Measurements from ENCODE around the gene TNRC6C.
A peak's percentile ranks its signal among the peaks of the same experiment; 100 is the strongest.

Gene TNRC6C

DNA sequence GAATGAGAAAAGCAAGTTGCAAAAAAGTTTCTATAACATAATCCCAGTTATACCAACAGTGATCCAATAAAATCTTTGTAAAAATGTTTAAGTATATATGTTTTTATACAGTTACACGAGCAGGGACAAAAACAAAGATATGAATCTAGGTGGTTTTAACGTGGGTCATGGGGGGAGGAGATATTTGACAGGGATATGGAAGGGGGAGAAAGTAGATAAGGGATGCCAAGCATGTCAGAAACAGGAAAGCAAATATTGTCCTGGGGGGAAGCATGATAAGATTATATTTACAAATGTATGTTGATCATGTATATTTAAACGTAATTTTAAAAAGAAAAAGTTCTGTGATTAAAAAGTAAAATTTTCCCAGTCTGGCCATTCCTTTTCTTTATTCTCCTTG lies 43.1 kb downstream of the TNRC6C start:
- no peak for TF ChIP-seq ISL1 (CRISPR knock-in tag; IDR thresholded peaks at IDR 0.05)
- no peak for TF ChIP-seq OSR1 (CRISPR knock-in tag; IDR thresholded peaks at IDR 0.05)
- TF ChIP-seq, protein P1, sequence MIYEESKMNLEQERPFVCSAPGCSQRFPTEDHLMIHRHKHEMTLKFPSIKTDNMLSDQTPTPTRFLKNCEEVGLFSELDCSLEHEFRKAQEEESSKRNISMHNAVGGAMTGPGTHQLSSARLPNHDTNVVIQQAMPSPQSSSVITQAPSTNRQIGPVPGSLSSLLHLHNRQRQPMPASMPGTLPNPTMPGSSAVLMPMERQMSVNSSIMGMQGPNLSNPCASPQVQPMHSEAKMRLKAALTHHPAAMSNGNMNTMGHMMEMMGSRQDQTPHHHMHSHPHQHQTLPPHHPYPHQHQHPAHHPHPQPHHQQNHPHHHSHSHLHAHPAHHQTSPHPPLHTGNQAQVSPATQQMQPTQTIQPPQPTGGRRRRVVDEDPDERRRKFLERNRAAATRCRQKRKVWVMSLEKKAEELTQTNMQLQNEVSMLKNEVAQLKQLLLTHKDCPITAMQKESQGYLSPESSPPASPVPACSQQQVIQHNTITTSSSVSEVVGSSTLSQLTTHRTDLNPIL (CRISPR knock-in tag; IDR thresholded peaks at IDR 0.05; ENCODE audit: low read depth), result no peak
- no peak for TF ChIP-seq ZNF8 (CRISPR knock-in tag; IDR thresholded peaks at IDR 0.05)
- ATAC-seq, result no peak

DNA sequence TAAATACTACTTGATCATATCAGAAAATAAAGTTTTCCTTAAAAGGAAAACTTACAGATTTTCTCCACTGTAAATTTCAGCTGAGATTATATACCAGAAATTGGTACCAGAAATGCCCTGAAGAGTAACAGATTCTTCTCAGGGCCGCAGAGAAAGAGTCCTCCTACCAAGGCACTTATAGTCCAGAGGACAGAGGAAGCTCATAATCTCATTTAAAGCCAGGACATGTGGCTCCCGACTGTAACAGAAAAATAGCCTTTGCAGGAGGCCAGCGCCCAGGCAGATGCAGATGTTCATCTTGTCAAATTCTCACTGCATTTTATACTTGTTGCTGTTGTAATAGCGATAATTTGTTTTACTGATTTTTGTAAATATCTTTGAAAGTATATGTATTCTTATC lies 43.7 kb downstream of the TNRC6C start:
- TF ChIP-seq, protein P1 (CRISPR knock-in tag; IDR thresholded peaks at IDR 0.05; ENCODE audit: low read depth), result no peak
- TF ChIP-seq CSDC2 (CRISPR knock-in tag; IDR thresholded peaks at IDR 0.05) (no peak), TCF4 (CRISPR knock-in tag; IDR thresholded peaks at IDR 0.05; ENCODE audit: borderline replicate concordance) (0 out of 2 replicates have a peak, but pooled peaks have one; percentile 51), ZFP3 (CRISPR knock-in tag; IDR thresholded peaks at IDR 0.05) (no peak)
- no peak for ATAC-seq

DNA sequence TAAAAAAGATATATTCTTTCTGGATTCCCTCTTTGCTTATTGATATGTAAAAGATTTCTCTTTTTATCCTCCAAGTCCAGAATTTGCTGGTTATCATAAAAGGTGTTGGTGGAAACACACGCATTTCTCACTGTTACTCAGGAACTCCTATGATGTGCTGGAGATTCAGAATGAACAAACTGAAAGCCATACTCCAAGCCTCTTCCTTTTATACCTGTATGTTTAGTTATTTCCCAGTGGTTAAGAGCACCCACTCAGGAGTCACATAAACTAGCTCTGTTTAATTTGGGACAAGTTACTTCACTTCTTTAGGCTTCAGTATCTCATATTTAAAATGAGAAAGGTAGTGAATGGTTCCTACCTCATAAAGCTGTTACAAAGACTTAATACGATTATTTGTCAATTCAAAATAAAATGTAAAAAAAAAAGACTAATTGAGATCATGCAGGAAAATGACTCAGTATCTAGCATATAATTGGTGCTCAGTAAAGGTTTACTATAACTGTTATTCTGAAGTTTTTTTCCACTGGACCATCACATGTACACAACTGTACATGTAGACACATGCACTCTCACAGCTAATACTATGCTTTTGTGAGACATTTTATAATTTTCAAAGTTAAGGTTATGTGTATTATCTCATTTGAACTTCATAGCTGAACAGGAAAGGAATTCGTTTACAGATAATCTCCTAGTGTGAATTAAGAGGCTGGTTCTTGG lies 47.1 kb downstream of the TNRC6C start:
- no peak for ATAC-seq
- TF ChIP-seq CSDC2 (CRISPR knock-in tag; IDR thresholded peaks at IDR 0.05), result no peak
- TF ChIP-seq, protein P2, sequence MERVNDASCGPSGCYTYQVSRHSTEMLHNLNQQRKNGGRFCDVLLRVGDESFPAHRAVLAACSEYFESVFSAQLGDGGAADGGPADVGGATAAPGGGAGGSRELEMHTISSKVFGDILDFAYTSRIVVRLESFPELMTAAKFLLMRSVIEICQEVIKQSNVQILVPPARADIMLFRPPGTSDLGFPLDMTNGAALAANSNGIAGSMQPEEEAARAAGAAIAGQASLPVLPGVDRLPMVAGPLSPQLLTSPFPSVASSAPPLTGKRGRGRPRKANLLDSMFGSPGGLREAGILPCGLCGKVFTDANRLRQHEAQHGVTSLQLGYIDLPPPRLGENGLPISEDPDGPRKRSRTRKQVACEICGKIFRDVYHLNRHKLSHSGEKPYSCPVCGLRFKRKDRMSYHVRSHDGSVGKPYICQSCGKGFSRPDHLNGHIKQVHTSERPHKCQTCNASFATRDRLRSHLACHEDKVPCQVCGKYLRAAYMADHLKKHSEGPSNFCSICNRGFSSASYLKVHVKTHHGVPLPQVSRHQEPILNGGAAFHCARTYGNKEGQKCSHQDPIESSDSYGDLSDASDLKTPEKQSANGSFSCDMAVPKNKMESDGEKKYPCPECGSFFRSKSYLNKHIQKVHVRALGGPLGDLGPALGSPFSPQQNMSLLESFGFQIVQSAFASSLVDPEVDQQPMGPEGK (CRISPR knock-in tag; IDR thresholded peaks at IDR 0.05; ENCODE audit: borderline replicate concordance), result no peak
- no peak for TF ChIP-seq RARB (CRISPR knock-in tag; IDR thresholded peaks at IDR 0.05)
- no peak for TF ChIP-seq ESRRG (CRISPR knock-in tag; IDR thresholded peaks at IDR 0.05)
- TF ChIP-seq OSR1 (CRISPR knock-in tag; IDR thresholded peaks at IDR 0.05), result no peak
- no peak for TF ChIP-seq PPARA (CRISPR knock-in tag; IDR thresholded peaks at IDR 0.05; ENCODE audit: borderline replicate concordance)
- no peak for TF ChIP-seq ZNF70 (CRISPR knock-in tag; IDR thresholded peaks at IDR 0.05)
- no peak for TF ChIP-seq BACH2 (CRISPR knock-in tag; IDR thresholded peaks at IDR 0.05; ENCODE audit: borderline replicate concordance)
- TF ChIP-seq ARNTL (CRISPR knock-in tag; IDR thresholded peaks at IDR 0.05; ENCODE audit: borderline replicate concordance, low read depth), result no peak
- TF ChIP-seq ZC3H10 (CRISPR knock-in tag; IDR thresholded peaks at IDR 0.05), result no peak
- TF ChIP-seq, protein P3, sequence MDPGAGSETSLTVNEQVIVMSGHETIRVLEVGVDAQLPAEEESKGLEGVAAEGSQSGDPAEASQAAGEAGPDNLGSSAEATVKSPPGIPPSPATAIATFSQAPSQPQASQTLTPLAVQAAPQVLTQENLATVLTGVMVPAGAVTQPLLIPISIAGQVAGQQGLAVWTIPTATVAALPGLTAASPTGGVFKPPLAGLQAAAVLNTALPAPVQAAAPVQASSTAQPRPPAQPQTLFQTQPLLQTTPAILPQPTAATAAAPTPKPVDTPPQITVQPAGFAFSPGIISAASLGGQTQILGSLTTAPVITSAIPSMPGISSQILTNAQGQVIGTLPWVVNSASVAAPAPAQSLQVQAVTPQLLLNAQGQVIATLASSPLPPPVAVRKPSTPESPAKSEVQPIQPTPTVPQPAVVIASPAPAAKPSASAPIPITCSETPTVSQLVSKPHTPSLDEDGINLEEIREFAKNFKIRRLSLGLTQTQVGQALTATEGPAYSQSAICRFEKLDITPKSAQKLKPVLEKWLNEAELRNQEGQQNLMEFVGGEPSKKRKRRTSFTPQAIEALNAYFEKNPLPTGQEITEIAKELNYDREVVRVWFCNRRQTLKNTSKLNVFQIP (CRISPR knock-in tag; IDR thresholded peaks at IDR 0.05; ENCODE audit: borderline replicate concordance, low read depth), result no peak
- no peak for TF ChIP-seq ZNF8 (CRISPR knock-in tag; IDR thresholded peaks at IDR 0.05)
- no peak for TF ChIP-seq GLIS3 (CRISPR knock-in tag; IDR thresholded peaks at IDR 0.05)
- no peak for TF ChIP-seq TOX (CRISPR knock-in tag; IDR thresholded peaks at IDR 0.05; ENCODE audit: borderline replicate concordance)
- no peak for TF ChIP-seq ZFP3 (CRISPR knock-in tag; IDR thresholded peaks at IDR 0.05)
- TF ChIP-seq, protein P4, sequence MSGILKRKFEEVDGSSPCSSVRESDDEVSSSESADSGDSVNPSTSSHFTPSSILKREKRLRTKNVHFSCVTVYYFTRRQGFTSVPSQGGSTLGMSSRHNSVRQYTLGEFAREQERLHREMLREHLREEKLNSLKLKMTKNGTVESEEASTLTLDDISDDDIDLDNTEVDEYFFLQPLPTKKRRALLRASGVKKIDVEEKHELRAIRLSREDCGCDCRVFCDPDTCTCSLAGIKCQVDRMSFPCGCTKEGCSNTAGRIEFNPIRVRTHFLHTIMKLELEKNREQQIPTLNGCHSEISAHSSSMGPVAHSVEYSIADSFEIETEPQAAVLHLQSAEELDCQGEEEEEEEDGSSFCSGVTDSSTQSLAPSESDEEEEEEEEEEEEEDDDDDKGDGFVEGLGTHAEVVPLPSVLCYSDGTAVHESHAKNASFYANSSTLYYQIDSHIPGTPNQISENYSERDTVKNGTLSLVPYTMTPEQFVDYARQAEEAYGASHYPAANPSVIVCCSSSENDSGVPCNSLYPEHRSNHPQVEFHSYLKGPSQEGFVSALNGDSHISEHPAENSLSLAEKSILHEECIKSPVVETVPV (CRISPR knock-in tag; IDR thresholded peaks at IDR 0.05), result no peak
- TF ChIP-seq ZFP30 (CRISPR knock-in tag; IDR thresholded peaks at IDR 0.05), result no peak

DNA sequence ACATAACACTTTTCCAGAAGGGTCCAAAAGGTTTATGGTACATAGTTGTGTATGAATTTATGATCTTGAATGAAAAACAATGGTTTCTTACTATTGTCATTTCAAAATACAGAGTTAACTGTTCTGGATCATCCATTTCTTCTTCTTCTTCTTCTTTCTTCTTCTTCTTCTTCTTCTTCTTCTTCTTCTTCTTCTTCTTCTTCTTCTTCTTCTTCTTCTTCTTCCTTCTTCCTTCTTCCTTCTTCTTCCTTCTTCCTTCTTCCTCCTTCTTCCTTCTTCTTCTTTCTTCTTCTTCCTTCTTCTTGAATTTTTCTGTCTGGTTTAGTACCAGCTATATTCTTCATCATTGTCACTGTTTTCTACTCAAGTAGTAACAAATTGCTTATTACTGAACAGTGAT lies 47.8 kb downstream of the TNRC6C start:
- no peak for ATAC-seq
- TF ChIP-seq PPARA (CRISPR knock-in tag; IDR thresholded peaks at IDR 0.05; ENCODE audit: borderline replicate concordance) (no peak), ZNF8 (CRISPR knock-in tag; IDR thresholded peaks at IDR 0.05) (no peak), ARNTL (CRISPR knock-in tag; IDR thresholded peaks at IDR 0.05; ENCODE audit: borderline replicate concordance, low read depth) (no peak), BACH2 (CRISPR knock-in tag; IDR thresholded peaks at IDR 0.05; ENCODE audit: borderline replicate concordance) (no peak), ZFP3 (CRISPR knock-in tag; IDR thresholded peaks at IDR 0.05) (no peak), OSR1 (CRISPR knock-in tag; IDR thresholded peaks at IDR 0.05) (no peak), TOX (CRISPR knock-in tag; IDR thresholded peaks at IDR 0.05; ENCODE audit: borderline replicate concordance) (no peak), ISL1 (CRISPR knock-in tag; IDR thresholded peaks at IDR 0.05) (no peak), ZNF565 (CRISPR knock-in tag; conservative IDR thresholded peaks at IDR 0.05; ENCODE audit: low read depth) (no peak), TCF4 (CRISPR knock-in tag; IDR thresholded peaks at IDR 0.05; ENCODE audit: borderline replicate concordance) (no peak), SNAI2 (CRISPR knock-in tag; IDR thresholded peaks at IDR 0.05) (no peak), ZNF70 (CRISPR knock-in tag; IDR thresholded peaks at IDR 0.05) (no peak)
- TF ChIP-seq, protein P5, sequence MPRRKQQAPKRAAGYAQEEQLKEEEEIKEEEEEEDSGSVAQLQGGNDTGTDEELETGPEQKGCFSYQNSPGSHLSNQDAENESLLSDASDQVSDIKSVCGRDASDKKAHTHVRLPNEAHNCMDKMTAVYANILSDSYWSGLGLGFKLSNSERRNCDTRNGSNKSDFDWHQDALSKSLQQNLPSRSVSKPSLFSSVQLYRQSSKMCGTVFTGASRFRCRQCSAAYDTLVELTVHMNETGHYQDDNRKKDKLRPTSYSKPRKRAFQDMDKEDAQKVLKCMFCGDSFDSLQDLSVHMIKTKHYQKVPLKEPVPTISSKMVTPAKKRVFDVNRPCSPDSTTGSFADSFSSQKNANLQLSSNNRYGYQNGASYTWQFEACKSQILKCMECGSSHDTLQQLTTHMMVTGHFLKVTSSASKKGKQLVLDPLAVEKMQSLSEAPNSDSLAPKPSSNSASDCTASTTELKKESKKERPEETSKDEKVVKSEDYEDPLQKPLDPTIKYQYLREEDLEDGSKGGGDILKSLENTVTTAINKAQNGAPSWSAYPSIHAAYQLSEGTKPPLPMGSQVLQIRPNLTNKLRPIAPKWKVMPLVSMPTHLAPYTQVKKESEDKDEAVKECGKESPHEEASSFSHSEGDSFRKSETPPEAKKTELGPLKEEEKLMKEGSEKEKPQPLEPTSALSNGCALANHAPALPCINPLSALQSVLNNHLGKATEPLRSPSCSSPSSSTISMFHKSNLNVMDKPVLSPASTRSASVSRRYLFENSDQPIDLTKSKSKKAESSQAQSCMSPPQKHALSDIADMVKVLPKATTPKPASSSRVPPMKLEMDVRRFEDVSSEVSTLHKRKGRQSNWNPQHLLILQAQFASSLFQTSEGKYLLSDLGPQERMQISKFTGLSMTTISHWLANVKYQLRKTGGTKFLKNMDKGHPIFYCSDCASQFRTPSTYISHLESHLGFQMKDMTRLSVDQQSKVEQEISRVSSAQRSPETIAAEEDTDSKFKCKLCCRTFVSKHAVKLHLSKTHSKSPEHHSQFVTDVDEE (CRISPR knock-in tag; IDR thresholded peaks at IDR 0.05), result no peak
- TF ChIP-seq, protein P3 (CRISPR knock-in tag; IDR thresholded peaks at IDR 0.05; ENCODE audit: borderline replicate concordance, low read depth), result no peak

All from SK-N-SH treated with all-trans-retinoic acid at 6 μM for 48 hours (cell line).